Loucy (cell line): ENCODE data around the gene ARHGAP11A.

ENCODE experiments used
- H2AFZ ChIP-seq: fragments of 200-600 bp; sonication (generic); 2 replicates; pipeline ENCODE4 v1.6.0; 2016; ENCODE audit warnings: antibody characterized with exemption, mild to moderate bottlenecking, low read length, moderate library complexity
- H3F3A ChIP-seq: fragments of 200-600 bp; 2 replicates; pipeline ENCODE4 v1.6.0; 2016; ENCODE audit warnings: antibody characterized with exemption, low read depth, mild to moderate bottlenecking
- H3K27me3 ChIP-seq: fragments of 200-600 bp; sonication (generic); 2 replicates; pipeline ENCODE4 v1.6.1; 2014; ENCODE audit warnings: low read length, mild to moderate bottlenecking; ENCODE audit not compliant: insufficient read depth, poor library complexity, severe bottlenecking
- H3K36me3 ChIP-seq: fragments of 200-600 bp; sonication (generic); 2 replicates; pipeline ENCODE4 v1.6.1; 2016; ENCODE audit warnings: low read length; ENCODE audit not compliant: insufficient read depth
- H3K4me1 ChIP-seq: fragments of 200-600 bp; sonication (generic); 2 replicates; pipeline ENCODE4 v1.5.1; 2014; ENCODE audit warnings: low read length, mild to moderate bottlenecking; ENCODE audit not compliant: insufficient read depth, poor library complexity, severe bottlenecking
- H3K4me2 ChIP-seq: fragments of 200-600 bp; sonication (generic); 2 replicates; pipeline ENCODE4 v1.6.0; 2014; ENCODE audit warnings: antibody characterized with exemption, low read length, low read depth, mild to moderate bottlenecking; ENCODE audit not compliant: poor library complexity, severe bottlenecking
- H3K4me3 ChIP-seq: fragments of 200-600 bp; sonication (generic); 2 replicates; pipeline ENCODE4 v1.5.1; 2014; ENCODE audit warnings: low read length, mild to moderate bottlenecking, mixed read lengths; ENCODE audit not compliant: poor library complexity, severe bottlenecking
- H3K79me2 ChIP-seq: fragments of 200-600 bp; sonication (generic); 2 replicates; pipeline ENCODE4 v1.6.1; 2014; ENCODE audit warnings: low read length; ENCODE audit not compliant: insufficient read depth
- H3K9ac ChIP-seq: fragments of 200-600 bp; sonication (generic); 2 replicates; pipeline ENCODE4 v1.6.0; 2014; ENCODE audit warnings: mild to moderate bottlenecking, low read depth, low read length, moderate library complexity; ENCODE audit not compliant: poor library complexity, severe bottlenecking
- H3K9me2 ChIP-seq: fragments of 200-600 bp; sonication (generic); replicated peaks from 2 replicates; pipeline ENCODE4 v1.6.1; 2016; ENCODE audit warnings: low read depth, low read length, mixed read lengths
- H3K9me3 ChIP-seq: fragments of 200-600 bp; sonication (generic); 2 replicates; pipeline ENCODE4 v1.6.1; 2014; ENCODE audit warnings: mild to moderate bottlenecking, antibody characterized with exemption, low read length, low read depth; ENCODE audit not compliant: insufficient read depth
- H4K20me1 ChIP-seq: fragments of 200-600 bp; sonication (generic); 2 replicates; pipeline ENCODE4 v1.6.0; 2014; ENCODE audit warnings: antibody characterized with exemption, low read length, mild to moderate bottlenecking; ENCODE audit not compliant: insufficient read depth, poor library complexity, severe bottlenecking
- EZH2phosphoT487 ChIP-seq: fragments of 200-600 bp; IDR thresholded peaks from 2 replicates; pipeline ENCODE4 v1.6.1; 2018; ENCODE audit warnings: antibody characterized with exemption, mild to moderate bottlenecking, moderate library complexity, borderline replicate concordance
- TF ChIP-seq, protein P1 (sequence below): fragments of 200-600 bp; sonication (generic); conservative IDR thresholded peaks from 2 replicates; pipeline ENCODE4 v1.5.1; 2014; ENCODE audit warnings: mild to moderate bottlenecking, antibody characterized with exemption, low read length

Gene ARHGAP11A

DNA sequence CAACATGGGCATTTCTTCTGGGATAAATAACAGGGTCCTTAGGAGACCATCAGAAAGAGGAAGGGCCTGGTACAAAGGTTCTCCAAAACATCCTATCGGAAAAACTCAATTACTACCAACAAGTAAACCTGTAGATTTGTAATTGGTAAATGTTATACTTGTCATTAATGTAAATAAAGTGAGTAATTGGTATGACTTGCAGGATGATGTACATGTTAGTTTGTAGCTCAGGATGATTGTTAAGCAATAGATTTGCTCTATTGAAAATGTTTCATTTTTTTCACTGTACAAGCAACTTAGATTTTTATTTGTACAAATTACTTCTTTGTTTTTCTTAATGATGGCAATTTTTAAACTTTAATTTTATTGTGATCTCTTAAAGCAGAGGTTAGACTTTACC is 22.4 kb downstream of the ARHGAP11A start:
- Histone ChIP-seq H3K79me2 (peaks cover 42% of the 10 kb centered on the region), H3K9ac (no peak overlapping the region), H3K4me3 (no peak overlapping the region), H3K27me3 (no peaks in the 10 kb centered on the region), H3F3A (no peaks in the 10 kb centered on the region; the same call in 1 of the 2 replicates), H3K9me3 (no peaks in the 10 kb centered on the region), H4K20me1 (peaks cover 37% of the 10 kb centered on the region), H3K4me1 (no peaks in the 10 kb centered on the region), H3K9me2 (no peaks in the 10 kb centered on the region), H3K4me2 (no peak overlapping the region), H3K36me3 (peaks cover 81% of the 10 kb centered on the region), H2AFZ (no peak overlapping the region)
- TF ChIP-seq, protein P1, sequence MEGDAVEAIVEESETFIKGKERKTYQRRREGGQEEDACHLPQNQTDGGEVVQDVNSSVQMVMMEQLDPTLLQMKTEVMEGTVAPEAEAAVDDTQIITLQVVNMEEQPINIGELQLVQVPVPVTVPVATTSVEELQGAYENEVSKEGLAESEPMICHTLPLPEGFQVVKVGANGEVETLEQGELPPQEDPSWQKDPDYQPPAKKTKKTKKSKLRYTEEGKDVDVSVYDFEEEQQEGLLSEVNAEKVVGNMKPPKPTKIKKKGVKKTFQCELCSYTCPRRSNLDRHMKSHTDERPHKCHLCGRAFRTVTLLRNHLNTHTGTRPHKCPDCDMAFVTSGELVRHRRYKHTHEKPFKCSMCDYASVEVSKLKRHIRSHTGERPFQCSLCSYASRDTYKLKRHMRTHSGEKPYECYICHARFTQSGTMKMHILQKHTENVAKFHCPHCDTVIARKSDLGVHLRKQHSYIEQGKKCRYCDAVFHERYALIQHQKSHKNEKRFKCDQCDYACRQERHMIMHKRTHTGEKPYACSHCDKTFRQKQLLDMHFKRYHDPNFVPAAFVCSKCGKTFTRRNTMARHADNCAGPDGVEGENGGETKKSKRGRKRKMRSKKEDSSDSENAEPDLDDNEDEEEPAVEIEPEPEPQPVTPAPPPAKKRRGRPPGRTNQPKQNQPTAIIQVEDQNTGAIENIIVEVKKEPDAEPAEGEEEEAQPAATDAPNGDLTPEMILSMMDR, result no peak
- no peak for TF ChIP-seq EZH2phosphoT487

DNA sequence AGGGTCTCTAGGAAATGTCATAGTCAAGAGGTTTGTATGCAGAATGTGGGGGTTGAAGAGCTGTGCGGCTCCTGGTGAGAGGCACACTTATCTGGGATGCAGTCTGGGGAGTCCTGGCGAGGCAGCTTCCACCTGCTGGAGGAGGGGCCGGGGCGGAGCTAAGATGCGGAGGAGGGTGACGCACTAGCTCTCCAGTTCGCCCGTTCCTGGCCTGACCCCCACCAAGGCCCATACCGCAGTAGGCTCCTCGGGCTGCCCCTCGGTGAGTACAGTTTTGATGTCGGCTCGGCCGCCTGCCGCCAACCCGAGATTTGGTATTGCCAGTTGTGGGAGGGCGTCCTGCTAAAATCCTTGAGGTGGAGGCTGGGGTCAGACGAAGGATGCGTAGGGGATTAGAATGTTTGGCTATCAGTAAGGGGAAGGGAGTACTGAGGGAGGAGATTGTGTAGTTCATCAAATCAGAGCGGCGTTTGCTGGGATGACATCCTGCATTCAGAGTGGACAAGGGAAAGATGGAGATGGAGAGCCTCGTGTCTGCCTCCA is 26.3 kb downstream of the ARHGAP11A start, which contains the start of gene SCG5:
TSS of gene SCG5 (plus strand) at position 194 of the 543 bp plus-strand sequence. CDS start 1,883 bp downstream, outside the sequence.
- H3K4me2 ChIP-seq, result no peak within 1 kb of the TSS
- no peak within 1 kb of the TSS for H2AFZ ChIP-seq
- peaks cover 15% of the 10 kb centered on the region; the same call in 1 of the 2 replicates for H3K79me2 ChIP-seq

DNA sequence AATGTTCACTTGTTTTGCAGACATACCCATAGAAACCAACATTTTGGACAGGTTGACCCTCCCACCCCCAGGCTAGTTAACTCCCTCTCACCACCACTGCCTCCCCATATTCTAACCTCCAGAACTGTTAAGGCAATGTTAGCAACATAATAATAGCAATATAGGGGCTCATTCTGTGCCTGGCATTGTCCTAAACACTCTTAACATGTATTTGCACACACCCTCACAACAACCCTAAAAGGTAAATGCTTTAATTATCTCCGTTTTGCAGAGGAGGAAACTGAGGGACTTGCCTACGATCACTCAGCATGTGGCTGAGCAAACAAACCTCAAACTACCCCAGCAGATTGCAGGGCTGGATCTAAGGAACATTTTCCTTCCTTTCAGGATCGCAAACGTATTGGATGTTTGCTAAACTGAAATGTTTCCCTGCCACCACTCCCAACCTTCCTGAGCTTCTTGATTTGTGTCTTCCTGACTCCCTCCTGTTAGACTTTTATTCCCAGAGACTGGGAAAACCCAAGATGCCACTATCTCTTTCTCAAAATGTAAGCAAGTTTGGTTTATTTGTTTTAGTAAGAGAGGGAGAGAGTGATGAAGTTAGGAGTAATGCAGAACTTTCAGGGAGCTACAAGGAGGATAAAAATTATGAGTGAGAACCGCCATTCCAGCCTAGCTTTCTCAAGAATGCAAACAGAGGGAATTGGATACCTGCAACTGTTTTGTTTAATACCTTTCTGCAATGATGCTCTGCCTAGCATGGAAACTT is 27.5 kb downstream of the ARHGAP11A start:
- H2AFZ ChIP-seq, result no peak overlapping the region
- no peaks in the 10 kb centered on the region for H3K4me1 ChIP-seq
- no peak overlapping the region for H3K4me2 ChIP-seq
- peaks cover 6% of the 10 kb centered on the region for H4K20me1 ChIP-seq
- H3F3A ChIP-seq, result no peaks in the 10 kb centered on the region; the same call in 1 of the 2 replicates
- H3K27me3 ChIP-seq, result no peaks in the 10 kb centered on the region
- no peak for TF ChIP-seq EZH2phosphoT487
- TF ChIP-seq, protein P1, result no peak
- no peaks in the 10 kb centered on the region for H3K9me2 ChIP-seq
- H3K9ac ChIP-seq, result no peak overlapping the region
- H3K4me3 ChIP-seq, result no peak overlapping the region
- H3K36me3 ChIP-seq, result peaks cover 29% of the 10 kb centered on the region
- H3K79me2 ChIP-seq, result peaks cover 8% of the 10 kb centered on the region; the same call in 1 of the 2 replicates
- H3K9me3 ChIP-seq, result no peaks in the 10 kb centered on the region

More for the DNA sequence above, 26.3 kb downstream of the ARHGAP11A start, which contains the start of gene SCG5:
- H3F3A ChIP-seq, result no peaks in the 10 kb centered on the region; the same call in 1 of the 2 replicates
- no peaks in the 10 kb centered on the region for H3K9me2 ChIP-seq
- no peaks in the 10 kb centered on the region for H3K4me1 ChIP-seq
- H3K9ac ChIP-seq, result no peak within 1 kb of the TSS
- peaks cover 18% of the 10 kb centered on the region for H4K20me1 ChIP-seq
- H3K27me3 ChIP-seq, result no peaks in the 10 kb centered on the region
- no peaks in the 10 kb centered on the region for H3K9me3 ChIP-seq
- TF ChIP-seq EZH2phosphoT487, result no peak
- TF ChIP-seq, protein P1, result no peak
- H3K36me3 ChIP-seq, result peaks cover 42% of the 10 kb centered on the region
- H3K4me3 ChIP-seq, result no peak within 1 kb of the TSS
